NCI-H69 (cell line): ENCODE measurements around the gene MAT2A.

Source experiments
- DNase-seq: peaks from one replicate; lab custom pipeline; 2025; lab: John Stamatoyannopoulos, UW

Gene MAT2A

DNA sequence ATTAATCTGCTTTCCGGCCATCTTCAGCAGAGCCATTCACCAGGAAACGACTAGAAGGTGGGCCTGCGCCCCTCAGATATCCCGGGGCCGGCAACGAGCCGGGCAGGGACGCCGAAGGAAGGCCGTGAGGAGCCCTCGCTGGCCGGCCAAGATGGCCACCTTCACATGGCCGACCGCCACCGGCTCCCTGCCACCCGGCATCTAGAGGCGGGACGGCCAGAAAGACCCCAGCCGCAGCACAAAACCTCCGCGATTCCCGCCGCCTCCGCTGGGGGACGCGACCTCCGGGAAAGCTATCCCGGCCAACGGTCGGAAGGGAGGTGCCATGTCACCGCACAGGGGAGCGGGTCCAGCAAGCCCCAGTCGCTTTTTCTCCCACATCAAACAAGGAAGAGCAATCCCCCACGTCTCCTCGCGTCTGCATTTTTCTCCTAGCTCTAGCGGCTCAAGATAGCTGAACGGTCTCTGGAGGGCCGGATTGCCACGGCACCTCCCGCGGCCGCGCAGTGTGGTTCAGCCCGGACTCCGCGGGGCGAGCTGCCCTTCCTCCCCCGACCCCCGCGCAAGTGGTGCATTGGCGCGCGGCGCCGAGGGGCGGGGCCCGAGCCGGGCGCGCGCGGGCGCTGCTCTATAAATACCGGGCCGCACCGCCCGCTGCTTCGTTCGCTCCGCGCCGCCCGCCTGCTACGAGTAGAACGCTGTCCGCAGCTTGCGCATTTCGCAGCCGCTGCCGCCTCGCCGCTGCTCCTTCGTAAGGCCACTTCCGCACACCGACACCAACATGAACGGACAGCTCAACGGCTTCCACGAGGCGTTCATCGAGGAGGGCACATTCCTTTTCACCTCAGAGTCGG is at the start of gene MAT2A:
Gene MAT2A (plus strand): TSS at position 662 of the 854 bp plus-strand sequence. CDS start 120 bp downstream, at position 782.
- peak; percentile 91 for DNase-seq

DNA sequence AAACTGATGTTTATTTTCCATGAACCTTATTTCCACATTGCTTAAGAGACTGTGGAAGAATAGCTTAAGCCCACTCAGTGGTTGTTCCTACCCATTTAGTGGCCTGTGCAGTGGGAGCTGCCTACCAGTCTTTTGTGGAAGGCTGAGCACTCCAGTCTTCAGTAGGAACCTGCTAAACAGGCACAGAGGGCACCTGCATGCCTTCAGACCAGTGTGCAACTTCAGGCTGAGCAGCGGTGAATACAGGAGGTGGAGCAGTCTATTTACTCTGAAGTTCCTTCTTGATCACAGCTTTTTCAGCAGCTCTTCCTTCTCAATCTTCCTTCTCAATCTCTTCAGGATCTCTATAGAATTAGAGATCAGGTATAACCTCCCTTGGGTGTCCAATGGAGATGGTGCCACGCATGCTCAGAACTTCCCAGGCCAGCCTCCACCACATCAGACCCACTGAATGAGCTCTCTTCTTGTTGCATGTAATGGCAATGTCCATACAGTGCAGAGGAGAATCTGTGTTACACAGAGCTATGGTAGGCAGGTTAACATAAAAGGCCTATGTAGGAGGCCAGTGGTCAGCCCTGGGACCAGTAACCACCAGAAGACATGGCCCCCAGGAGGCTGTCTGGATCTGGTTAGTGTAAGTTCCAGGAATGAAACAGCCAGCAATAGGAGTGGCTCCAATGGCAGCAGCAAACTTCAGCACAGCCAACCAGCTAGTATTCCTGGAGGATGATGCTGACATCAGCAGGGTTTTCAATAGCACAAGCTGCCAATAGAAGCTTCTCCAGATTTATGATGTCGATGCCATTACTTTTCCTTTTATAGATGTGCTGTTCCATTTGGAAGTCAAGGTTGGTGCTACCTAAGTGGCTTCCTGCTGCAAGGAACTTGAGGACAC is 47.9 kb upstream of the MAT2A start:
- no peak for DNase-seq

DNA sequence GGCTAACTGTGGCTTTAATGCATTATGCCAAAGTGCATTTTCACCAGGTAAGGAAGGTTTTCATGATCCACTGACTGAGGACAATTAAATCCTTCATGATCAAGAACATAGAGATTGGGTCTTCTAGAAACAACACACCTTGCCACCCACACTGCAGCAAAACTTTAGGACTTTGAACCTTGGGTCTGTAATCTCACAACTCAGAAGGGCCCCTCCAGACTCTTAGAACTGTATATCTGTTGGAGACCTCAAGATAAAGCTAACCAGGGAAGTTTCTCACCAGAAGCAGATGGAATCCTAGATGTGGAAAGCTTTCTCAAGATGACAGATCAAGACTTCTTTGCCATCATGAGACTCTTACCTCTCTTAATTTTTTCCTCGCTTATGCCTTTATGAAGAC is 42.5 kb upstream of the MAT2A start:
- DNase-seq: no peak

DNA sequence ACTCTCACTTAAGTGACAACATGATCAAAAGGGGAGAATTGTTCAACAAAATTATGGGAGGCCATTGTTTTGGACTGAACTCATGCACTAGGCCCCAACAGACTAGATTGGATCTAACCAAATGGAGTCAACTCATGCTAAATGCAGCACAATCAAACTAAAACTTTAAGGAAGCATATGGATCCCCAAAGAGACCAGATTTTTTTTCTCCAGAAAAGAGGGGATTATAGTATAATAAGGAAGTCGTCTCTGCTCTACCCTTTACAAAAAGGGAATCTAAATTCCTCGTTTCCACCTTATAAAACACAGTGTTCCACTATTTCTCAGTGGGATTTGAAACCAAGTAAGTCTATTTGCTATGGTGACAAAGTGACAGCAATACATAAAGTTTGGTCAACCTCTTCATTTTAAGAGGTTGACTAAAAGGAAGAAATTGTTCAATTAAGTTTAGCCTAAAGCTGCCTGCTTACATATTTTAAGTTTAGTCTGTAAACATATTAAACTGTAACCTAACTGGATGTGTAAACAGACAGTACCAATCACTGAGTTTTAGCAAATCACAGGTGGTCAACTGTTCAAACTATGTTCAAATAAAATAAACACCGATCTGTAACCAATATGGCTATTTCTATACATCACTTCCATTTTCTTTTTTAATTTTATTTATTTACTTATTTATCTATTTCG is 40.9 kb upstream of the MAT2A start:
- DNase-seq: no peak

DNA sequence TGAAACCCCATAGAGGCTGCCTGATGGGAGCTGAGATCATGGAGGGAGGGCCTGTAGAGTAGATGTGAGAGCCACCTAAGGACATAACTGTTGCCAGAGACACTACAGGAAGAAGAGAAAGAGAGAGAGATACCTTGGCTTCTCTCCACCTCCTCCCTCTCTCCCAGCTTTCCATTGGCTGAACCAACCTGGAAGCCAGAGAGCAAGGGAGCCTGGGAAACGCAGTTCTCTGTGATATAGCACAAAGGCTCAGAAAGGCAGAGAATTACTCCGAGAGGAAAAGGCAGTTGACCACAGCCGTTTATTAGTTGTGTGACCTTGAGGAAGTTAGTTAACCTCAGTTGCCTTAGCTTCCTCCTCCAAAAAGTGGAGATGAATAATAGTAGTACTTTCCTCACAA is 37.7 kb upstream of the MAT2A start:
- DNase-seq: no peak

DNA sequence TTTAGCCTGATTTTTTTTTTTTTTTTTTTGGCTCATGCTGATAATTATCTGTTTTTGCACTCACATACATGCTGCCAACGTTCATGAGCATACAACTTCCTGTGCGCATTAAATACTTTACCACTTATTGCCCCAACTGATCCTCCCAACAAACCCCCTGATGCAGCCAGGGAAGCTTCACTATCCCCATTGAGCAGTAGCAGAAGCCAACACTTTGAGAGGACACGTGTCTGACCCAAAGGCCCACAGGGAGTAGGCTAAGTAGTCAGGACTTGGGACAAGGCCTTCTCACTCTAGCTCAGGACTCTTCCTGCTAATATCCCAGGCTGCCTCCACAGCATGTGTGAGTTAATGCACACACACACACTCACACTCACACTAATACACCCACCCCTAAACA is 36.2 kb upstream of the MAT2A start:
- DNase-seq: no peak

DNA sequence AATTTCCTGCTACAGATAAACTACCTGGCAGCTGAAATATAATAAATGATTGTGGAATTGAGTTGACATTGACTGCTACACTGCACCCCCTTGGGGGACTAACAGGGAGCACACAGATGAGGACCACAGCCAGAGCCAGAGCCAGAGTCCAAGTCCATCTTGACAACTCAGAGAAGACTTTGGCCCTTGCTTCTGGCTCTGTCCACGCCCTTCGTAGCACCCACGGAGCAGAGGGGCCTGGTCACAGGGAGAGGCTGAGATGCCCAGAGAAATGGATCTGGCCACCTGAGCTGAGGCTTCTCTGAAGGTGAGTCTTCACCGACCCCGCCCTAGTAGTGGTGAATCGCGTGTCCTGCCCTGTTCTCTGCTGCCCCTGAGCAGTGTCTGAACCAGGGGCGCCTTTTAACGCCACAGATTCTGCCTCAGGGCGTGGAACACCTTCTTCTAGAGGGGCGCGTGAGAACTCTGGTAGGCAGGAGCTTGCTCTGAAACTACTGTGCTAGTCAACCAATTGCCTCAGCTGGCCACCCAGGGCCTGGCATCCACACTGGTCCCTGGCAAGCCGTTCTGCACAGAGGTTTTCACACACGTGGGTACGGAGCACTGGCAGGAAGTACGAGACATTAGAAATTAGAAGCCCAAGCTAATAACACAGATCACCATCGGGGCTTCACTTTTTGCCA is 35.7 kb upstream of the MAT2A start:
- no peak for DNase-seq

DNA sequence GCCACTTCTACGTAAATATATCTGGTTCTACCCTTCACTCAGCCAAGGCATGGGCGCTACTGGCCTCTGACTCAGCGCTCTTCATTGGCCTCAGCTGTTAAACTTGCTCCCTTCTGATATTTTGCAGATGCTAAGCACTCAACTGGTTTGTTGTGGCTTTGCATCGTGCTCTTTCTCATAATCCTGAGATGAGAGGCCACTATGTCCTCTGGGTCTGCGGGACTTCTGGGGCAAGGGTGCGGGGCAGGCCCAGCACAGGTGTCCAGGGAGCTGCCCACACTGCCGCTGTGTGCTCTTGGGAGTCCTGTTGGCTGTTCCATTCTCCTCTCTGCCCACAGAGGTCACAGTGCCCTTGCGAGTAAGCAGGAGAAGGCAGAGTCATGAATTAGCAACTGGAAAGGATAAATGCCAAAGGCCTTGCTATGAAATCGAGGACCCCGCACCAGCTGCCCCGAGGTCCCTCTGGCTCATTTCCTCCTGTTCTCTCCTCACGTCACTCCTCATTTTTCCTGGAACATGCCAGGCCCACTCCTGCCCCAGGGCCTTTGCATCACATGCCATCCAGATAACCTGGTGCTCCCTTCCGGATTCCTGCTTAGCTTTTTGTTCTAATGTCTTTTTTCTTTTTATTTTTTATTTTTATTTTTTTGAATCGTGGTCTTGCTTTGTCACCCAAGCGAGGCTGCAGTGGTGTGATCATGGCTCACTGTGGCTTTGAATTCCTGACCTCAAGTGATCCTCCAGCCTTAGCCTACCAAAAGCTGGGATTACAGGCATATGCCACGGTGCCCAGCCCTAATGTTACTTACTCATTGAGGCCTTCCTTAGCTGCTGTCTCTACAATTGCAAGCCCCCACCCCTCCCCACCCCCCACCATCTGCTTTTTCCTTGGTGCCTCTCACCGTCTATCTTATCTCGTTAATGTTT is 34.9 kb upstream of the MAT2A start:
- DNase-seq: no peak

DNA sequence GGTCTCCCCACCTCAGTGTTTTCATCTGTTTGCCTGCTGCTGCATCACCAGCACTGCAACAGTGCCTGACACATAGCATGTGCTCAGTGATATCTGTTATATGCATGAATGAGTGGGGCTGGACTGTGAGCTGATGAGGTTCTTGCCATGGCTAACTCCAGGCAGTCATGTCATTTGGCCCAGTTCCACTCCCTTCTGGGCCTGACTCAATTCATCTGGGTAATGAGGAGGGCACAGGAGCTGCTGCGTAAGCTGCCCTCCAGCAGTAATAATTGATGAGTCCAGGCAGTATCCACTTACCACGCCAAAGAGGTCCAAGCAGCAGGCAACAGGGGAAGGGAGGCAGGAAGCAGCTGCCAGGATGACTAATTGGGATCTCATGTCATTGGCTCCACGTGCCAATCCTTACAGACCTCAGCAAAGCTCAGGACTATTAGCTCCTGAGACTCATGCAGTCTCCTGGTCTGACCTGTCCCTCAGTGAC is 34.1 kb upstream of the MAT2A start:
- peak; percentile 92 for DNase-seq

DNA sequence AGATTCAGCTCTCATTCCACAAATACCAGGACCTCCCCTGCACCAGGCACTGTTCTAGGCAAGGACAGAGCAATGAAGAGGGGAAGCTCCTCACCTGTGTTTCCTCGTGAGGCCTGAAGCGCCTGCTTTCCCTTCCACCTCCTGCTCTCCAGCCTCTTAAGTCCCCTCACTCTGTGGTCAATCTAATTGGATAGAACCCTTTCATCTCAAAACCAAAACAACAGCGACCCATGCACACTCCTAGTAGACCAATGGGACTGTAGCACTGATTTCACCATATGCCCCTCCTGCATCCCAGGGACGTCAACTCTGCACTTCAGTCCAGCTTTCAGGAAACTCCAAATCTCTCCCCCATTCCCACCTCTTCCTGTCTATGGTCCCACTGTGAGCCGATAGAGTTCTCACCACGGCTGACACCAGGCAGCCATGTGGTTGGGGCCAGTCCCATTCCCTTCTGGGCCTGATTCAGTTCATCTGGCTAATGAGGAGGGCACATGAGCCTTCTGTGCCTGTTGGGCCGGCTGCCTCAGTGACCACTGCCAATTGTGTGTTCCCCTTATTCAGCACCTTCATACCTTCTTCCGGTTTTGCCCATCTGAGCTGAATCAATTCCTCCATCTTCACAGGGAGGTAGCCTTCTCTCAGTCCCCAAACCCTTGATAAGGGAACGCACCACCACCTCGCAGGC is 33.3 kb upstream of the MAT2A start:
- DNase-seq: no peak

DNA sequence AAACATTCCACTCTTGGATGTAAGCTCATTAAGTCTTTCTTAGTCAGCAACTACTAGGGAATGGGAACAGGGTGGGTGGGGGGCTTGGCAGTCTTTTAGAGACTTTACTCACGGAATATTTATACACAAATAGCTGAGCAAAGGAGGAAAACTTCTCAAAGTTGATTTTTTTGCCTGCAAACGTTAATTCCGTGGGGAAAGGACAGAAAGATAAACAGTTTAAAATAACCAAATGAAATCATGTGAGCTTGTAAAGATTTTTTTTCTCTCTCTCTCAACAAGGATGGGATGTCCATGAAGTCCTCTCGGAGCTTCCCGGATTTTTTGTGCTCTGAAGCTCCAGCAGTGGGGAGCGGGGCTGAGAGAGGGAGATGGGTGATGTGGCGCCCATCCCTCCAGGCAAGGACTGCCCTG is 32.2 kb upstream of the MAT2A start:
- DNase-seq: no peak

DNA sequence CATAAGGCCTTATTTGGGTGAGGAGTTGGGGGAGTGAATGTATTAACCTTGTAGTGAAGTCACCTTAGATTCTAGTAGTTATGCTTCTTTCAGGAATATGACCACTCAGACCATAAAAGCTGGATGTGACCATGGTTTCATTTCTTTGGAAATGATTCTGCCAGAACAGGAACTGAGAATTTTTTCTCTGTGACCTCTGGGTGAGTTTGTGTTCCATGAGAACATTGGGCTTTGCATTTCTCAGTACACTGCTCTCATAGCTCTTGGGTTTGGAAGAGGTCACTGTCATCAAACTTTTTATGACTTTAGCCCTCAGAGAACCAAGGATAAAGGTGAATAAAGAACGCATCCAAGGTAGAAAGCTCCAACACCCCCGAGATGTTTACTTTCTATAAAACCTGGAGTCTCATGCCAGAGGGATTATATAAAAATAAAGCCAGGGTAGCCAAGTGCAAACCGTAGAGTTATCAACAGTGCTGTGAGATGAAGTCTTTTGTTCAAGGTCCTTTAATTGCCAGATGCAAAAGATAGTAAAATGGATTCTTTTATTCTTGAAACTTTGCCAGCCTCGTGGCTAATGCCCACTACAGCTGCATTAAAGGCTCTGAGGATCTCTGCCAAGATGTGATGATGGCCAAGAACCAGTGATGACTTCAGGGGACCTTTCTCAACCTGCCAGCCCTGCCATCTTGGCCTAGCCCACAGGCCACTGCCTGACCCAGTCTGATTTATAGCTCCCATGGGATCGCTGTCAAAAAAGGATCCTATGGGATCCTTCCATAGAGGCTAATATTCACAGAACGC is 27.8 kb upstream of the MAT2A start:
- no peak for DNase-seq

DNA sequence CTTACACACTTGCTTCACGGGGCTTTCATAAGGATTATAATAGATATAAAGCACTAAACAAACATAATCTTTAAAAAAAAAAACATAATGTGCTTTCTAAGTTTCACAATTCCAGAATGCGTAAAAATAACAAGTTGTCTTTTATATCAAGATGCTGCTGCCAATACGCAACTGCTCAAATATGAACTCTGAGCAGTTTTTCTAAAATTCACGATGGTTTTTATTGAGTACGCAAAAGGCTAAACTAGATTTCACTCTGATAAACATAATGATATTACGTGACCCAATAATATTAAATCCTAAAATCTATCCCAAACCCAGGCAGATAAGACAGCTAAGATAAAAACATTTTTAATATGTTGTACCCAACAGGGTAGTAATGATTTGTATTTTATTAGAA is 24.6 kb upstream of the MAT2A start:
- DNase-seq: no peak

DNA sequence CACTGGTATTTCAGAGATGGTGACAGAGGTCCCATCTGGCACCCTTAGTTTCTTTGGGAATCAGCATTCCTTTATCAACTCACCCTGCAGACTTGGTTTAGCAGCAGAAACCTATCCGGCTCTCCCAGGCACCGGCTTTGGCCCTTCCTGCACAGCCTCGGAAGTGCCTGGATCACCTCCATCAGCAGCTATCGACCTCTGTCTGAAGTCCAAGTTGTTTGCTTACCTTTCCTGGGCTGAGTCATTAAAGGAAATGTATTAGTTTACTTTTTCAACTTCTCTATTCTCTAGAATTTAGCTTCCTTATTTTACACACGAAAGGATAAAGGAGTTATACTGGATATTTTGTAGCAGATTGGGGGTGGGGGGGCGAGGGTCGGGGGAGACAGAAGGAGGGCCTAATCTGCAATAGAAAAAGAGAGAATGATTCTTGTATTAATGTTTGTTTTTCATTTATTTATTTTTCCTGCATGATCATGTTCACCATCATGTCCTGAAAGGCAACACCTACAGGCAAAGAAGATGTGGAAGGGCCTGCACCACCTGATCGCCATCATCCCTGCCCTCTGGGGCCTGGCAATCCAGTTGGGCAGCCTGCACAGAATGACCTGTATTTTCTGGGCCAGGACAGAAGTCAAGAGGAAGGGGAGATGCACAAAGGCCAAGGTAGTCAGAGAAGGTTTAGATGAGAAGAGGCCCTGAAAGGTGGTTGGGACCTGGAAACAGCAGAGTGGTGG is 22.1 kb upstream of the MAT2A start:
- no peak for DNase-seq

DNA sequence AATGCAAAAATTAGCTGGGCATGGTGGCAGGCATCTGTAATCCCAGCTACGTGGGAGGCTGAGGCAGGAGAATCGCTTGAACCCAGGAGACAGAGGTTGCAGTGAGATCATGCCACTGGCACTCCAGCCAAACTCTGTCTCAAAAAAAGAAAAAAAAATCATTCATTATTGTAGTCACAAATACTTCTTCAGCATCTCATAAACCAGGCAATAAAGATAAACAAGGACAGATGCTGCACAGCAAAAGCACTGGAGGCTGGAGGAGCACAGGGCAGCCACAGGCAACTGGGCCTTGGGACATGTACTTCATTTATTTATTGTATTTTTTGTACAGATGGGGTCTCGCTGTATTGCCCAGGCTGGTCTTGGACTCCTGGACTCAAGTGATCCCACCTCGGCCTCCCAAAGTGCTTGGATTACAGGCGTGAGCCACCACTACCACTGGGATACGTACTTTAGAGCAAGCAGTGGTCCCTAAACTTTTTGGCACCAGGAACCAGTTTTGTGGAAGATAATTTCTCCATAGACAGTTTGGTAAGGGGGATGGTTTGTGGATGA is 16.8 kb upstream of the MAT2A start:
- no peak for DNase-seq

DNA sequence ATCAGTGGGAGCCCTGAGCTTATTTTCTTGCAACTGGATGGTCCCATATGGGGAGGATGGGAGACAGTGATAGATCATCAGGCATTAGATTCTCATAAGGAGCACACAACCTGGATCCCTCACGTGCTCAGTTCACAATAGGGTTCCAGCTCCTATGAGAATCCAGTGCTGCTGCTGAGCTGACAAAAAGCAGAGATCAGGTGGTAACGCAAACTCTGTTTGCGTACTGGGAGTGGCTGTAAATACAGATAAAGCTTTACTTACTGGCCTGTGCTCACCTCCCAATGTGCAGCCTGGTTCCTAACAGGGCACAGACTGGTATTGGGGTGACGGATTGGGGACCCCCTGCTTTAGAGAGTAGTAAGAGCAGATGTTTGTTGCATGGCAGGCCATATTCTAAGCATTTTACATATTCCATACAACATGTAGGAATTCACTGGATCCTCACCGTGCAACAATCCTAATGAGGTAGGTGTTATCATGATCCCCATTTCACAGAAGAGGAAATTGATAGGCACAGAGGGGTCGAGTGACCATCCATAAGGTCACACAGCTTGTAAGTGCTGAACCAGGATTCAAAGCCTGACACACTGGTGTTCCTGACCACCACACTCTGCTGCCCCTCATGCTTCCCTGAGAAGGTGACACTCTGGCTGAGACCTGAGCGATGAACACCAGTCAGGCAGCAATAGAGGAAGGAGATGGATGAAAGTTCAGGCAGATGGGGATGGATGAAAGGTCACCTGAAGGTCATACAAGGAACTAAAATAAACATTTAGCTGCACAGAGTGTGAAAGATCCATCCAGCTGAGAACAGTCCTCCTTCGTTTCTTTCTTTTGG is 15.7 kb upstream of the MAT2A start:
- no peak for DNase-seq

DNA sequence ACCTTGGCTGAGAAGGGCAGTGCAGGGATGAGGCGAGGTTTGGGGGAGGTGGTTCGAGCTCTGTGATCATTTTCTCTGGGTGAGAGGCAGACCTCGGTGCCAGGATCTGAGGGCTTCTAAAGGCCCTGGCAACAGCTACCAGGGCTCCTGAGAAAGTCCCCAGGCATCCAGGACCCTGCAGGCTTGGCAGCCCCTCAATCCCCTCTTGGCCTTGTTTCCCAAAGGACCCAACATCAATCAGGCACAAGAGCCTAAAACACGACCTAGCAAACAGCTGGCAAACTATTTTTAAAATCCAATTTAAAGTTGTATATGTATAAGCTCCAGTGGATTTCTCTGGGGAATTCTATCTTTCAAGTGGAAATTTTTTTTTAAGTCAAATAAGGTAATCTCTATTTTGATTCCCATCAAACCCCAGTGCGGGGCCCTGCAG is 15.0 kb upstream of the MAT2A start:
- DNase-seq: no peak
